ENCODE results near the gene MED13L. TPM values are rescaled to one million over a fixed set of nuclear protein-coding genes. Genes with fewer than 3 reads are reported as not detected.

MED13L gene
- total RNA-seq, 1 experiment from 2014 or later, result 94.1 TPM

DNA sequence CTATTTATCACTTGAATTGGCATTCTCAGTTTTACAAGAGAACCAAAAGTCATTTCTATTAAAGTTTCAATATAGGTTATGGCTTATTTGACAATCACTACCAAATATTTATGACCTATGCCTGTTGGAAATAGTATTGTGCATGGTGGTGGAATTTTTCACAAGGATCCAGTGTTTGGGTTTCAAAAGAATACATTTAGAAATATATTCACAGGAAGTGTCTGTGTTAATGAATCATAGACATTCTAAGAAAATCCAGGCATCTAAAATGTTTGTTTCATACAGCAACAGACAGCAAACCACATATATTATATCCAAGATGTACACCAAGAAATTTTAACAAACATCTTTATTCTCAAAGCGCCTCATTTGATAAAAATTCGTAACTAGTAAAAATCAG, 92.7 kb downstream of the MED13L start:
- DNase-seq (ENCODE audit: low spot score), result no peak
- Histone ChIP-seq H3K9me3 (ENCODE audit: low read depth, low read length, poor library complexity, severe bottlenecking) (no peaks in the 10 kb centered on the region), H3K4me3 (ENCODE audit: low read depth, low read length, poor library complexity, severe bottlenecking) (no peak overlapping the region), H3K4me1 (ENCODE audit: insufficient read depth, low read length, poor library complexity, severe bottlenecking) (peaks cover 59% of the 10 kb centered on the region), H3K27ac (ENCODE audit: low read depth, low read length, poor library complexity, severe bottlenecking) (no peak overlapping the region), H3K36me3 (ENCODE audit: insufficient read depth, low read length, poor library complexity, severe bottlenecking) (no peaks in the 10 kb centered on the region), H3K27me3 (replicated peaks; ENCODE audit: insufficient read depth, low read depth, low read length, poor library complexity) (no peaks in the 10 kb centered on the region)
- BruUV-seq (replicated peaks), result no TSS peak
- POLR2A ChIA-PET (ENCODE audit: low non-redundant PET), result no interaction called here
- intact Hi-C loops (cut with micrococcal nuclease; ENCODE audit: unreplicated experiment), result no loop called here
- CTCF ChIA-PET, result no interaction called here
- TF ChIP-seq EZH2 (IDR thresholded peaks at IDR 0.05; ENCODE audit: borderline replicate concordance, low read depth, low read length, poor library complexity, severe bottlenecking) (no peak), CTCF (conservative IDR thresholded peaks at IDR 0.05; ENCODE audit: low read depth, low read length) (no peak)

- ChIA-PET POLR2A (ENCODE audit: low non-redundant PET) (no interaction called here), CTCF (no interaction called here)
- Histone ChIP-seq H3K36me3 (ENCODE audit: insufficient read depth, low read length, poor library complexity, severe bottlenecking) (no peaks in the 10 kb centered on the region), H3K4me3 (ENCODE audit: low read depth, low read length, poor library complexity, severe bottlenecking) (no peak overlapping the region), H3K9me3 (ENCODE audit: low read depth, low read length, poor library complexity, severe bottlenecking) (no peaks in the 10 kb centered on the region), H3K27ac (ENCODE audit: low read depth, low read length, poor library complexity, severe bottlenecking) (no peak overlapping the region), H3K27me3 (replicated peaks; ENCODE audit: insufficient read depth, low read depth, low read length, poor library complexity) (no peaks in the 10 kb centered on the region), H3K4me1 (ENCODE audit: insufficient read depth, low read length, poor library complexity, severe bottlenecking) (peaks cover 60% of the 10 kb centered on the region)
- BruUV-seq (replicated peaks), result no TSS peak
- peak; percentile 36 for DNase-seq (ENCODE audit: low spot score)
- TF ChIP-seq CTCF (conservative IDR thresholded peaks at IDR 0.05; ENCODE audit: low read depth, low read length) (no peak), EZH2 (IDR thresholded peaks at IDR 0.05; ENCODE audit: borderline replicate concordance, low read depth, low read length, poor library complexity, severe bottlenecking) (no peak)
- intact Hi-C loops (cut with micrococcal nuclease; ENCODE audit: unreplicated experiment), result no loop called here
Measured at GRCh38 chr12:116183741-116184141, 93.8 kb downstream of the MED13L start.

DNA sequence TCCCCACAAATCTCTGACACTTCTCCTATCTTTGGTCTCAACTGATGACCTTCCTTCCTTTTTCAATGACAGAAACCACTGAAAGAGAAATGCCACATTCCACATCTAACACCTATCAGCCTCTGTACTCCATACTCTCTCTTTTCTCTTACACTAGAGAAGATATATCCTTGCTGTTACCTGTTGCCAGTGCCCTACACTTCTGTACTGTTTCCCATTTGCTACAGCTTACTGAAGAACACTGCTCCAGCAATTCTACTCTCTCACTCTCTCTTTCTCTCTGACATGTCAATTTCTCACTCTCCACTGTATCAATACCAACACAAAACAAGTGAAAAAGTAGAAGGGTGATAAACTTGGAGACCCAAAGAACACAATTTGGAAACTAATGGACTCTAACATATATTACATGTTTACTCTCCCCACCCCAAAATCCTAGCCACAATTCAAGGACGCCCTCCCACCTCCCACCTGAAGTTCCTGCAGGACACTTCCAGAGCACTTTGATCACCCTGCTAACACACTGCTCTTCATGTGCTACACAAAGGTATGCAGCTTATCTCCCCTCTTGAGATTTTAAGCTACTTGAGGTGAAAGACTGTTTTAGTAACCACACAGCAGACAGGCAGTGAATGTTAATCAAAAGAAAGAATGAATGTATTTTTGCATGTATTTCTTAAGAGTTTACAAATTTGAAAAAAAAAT, 95.0 kb downstream of the MED13L start:
- no peak overlapping the region for H3K27ac ChIP-seq (ENCODE audit: low read depth, low read length, poor library complexity, severe bottlenecking)
- POLR2A ChIA-PET (ENCODE audit: low non-redundant PET), result no interaction called here

More for the DNA sequence above, 95.0 kb downstream of the MED13L start:
- intact Hi-C loops (cut with micrococcal nuclease; ENCODE audit: unreplicated experiment), result no loop called here
- Histone ChIP-seq H3K4me3 (ENCODE audit: low read depth, low read length, poor library complexity, severe bottlenecking) (no peak overlapping the region), H3K9me3 (ENCODE audit: low read depth, low read length, poor library complexity, severe bottlenecking) (no peaks in the 10 kb centered on the region), H3K27me3 (replicated peaks; ENCODE audit: insufficient read depth, low read depth, low read length, poor library complexity) (no peaks in the 10 kb centered on the region), H3K4me1 (ENCODE audit: insufficient read depth, low read length, poor library complexity, severe bottlenecking) (peaks cover 51% of the 10 kb centered on the region), H3K36me3 (ENCODE audit: insufficient read depth, low read length, poor library complexity, severe bottlenecking) (no peaks in the 10 kb centered on the region)
- no TSS peak for BruUV-seq (replicated peaks)
- TF ChIP-seq EZH2 (IDR thresholded peaks at IDR 0.05; ENCODE audit: borderline replicate concordance, low read depth, low read length, poor library complexity, severe bottlenecking), result no peak
- TF ChIP-seq CTCF (conservative IDR thresholded peaks at IDR 0.05; ENCODE audit: low read depth, low read length), result no peak
- DNase-seq (ENCODE audit: low spot score), result no peak
- CTCF ChIA-PET, result no interaction called here

Data from A673 (cell line).